Mesodermal cell (in vitro differentiated cells): ENCODE data around the gene LGALS7B.
"Not testable (repeated sequence)": the region's sequence is repeated elsewhere in the genome, so short reads cannot be mapped to it uniquely, and the experiment has no call there.

Experiments
- H3K27ac ChIP-seq: 2 replicates; pipeline ENCODE4 v1.7.0; 2013; ENCODE audit warnings: mild to moderate bottlenecking, low read depth, low read length, moderate library complexity; ENCODE audit not compliant: severe bottlenecking
- H3K36me3 ChIP-seq: 2 replicates; pipeline ENCODE4 v1.7.1; 2013; ENCODE audit warnings: mild to moderate bottlenecking, low read length, moderate library complexity; ENCODE audit not compliant: control insufficient read depth, insufficient read depth
- H3K4me1 ChIP-seq: one replicate; pipeline ENCODE4 v1.7.1; 2013; ENCODE audit warnings: mild to moderate bottlenecking, low read length; ENCODE audit not compliant: insufficient read depth, control insufficient read depth, poor library complexity, severe bottlenecking
- H3K4me3 ChIP-seq: 2 replicates; pipeline ENCODE4 v1.7.0; 2013; ENCODE audit warnings: low read length, control low read depth, mild to moderate bottlenecking; ENCODE audit not compliant: insufficient read depth, poor library complexity, severe bottlenecking; ENCODE audit errors: extremely low read depth
- H3K9me3 ChIP-seq: 2 replicates; pipeline ENCODE4 v1.7.1; 2013; ENCODE audit warnings: mild to moderate bottlenecking, low read length, moderate library complexity; ENCODE audit not compliant: control insufficient read depth
- WGBS, 2 experiments: methylation state at CpG; one replicate each; pipeline ENCODE4 v1.1.5; 2013; ENCODE audit warnings: missing lambda C conversion rate in 2 of 2; ENCODE audit not compliant: insufficient coverage in 2 of 2; 5-methylcytosine and 5-hydroxymethylcytosine counted together

LGALS7B gene

GRCh38 chr19:38785187-38785699, 3.8 kb upstream of the LGALS7B start:
- Histone ChIP-seq H3K36me3 (no peaks in the 10 kb centered on the region), H3K4me1 (no peaks in the 10 kb centered on the region), H3K4me3 (no peak overlapping the region), H3K27ac (no peak overlapping the region), H3K9me3 (no peaks in the 10 kb centered on the region)
- WGBS, 2 experiments: 94 to 95% methylated on average over 6 to 7 of the region's 7 CpGs

GRCh38 chr19:38786061-38786460, 2.9 kb upstream of the LGALS7B start:
- H3K36me3 ChIP-seq, H3K4me3 ChIP-seq, H3K9me3 ChIP-seq, H3K27ac ChIP-seq, H3K4me1 ChIP-seq: not testable (repeated sequence)
- WGBS, 2 experiments: 100% methylated on average over 1 of the region's 3 CpGs; no CpG with 5 or more reads in 1 of the 2 experiments

- WGBS, 2 experiments: 90 to 95% methylated on average over 9 of the region's 11 CpGs
- Histone ChIP-seq H3K4me1 (no peaks in the 10 kb centered on the region), H3K27ac (no peak overlapping the region), H3K4me3 (no peak overlapping the region), H3K9me3 (no peaks in the 10 kb centered on the region), H3K36me3 (no peaks in the 10 kb centered on the region)
Measured at GRCh38 chr19:38786572-38787265, 2.3 kb upstream of the LGALS7B start.

- 90 to 94% methylated on average over 3 to 4 of the region's 49 CpGs for WGBS, 2 experiments
- not testable (repeated sequence) for H3K4me3 ChIP-seq, H3K36me3 ChIP-seq, H3K9me3 ChIP-seq, H3K4me1 ChIP-seq, H3K27ac ChIP-seq
Measured at GRCh38 chr19:38790507-38791403, 1.8 kb downstream of the LGALS7B start.

GRCh38 chr19:38791451-38792064, 2.6 kb downstream of the LGALS7B start:
- H3K4me1 ChIP-seq, H3K27ac ChIP-seq, H3K4me3 ChIP-seq, H3K36me3 ChIP-seq, H3K9me3 ChIP-seq: not testable (repeated sequence)
- WGBS, 2 experiments: no CpG with 5 or more reads among the region's 40 CpGs

GRCh38 chr19:38792250-38793111, 3.5 kb downstream of the LGALS7B start:
- peaks cover 8% of the 10 kb centered on the region for H3K4me1 ChIP-seq
- WGBS, 2 experiments: 94 to 96% methylated on average over 50 to 61 of the region's 71 CpGs
- H3K4me3 ChIP-seq: no peak overlapping the region
- H3K9me3 ChIP-seq: no peaks in the 10 kb centered on the region
- no peak overlapping the region for H3K27ac ChIP-seq
- no peaks in the 10 kb centered on the region for H3K36me3 ChIP-seq

GRCh38 chr19:38793177-38793576, 4.2 kb downstream of the LGALS7B start:
- 91 to 100% methylated on average over 5 of the region's 8 CpGs for WGBS, 2 experiments
- no peaks in the 10 kb centered on the region for H3K9me3 ChIP-seq
- H3K4me3 ChIP-seq: no peak overlapping the region
- H3K27ac ChIP-seq: no peak overlapping the region
- no peaks in the 10 kb centered on the region for H3K36me3 ChIP-seq
- H3K4me1 ChIP-seq: peaks cover 8% of the 10 kb centered on the region

- H3K27ac ChIP-seq: no peak overlapping the region
- no peaks in the 10 kb centered on the region for H3K36me3 ChIP-seq
- H3K9me3 ChIP-seq: no peaks in the 10 kb centered on the region
- H3K4me3 ChIP-seq: no peak overlapping the region
- 93 to 100% methylated on average over 2 to 4 of the region's 5 CpGs for WGBS, 2 experiments
- peaks cover 8% of the 10 kb centered on the region for H3K4me1 ChIP-seq
Measured at GRCh38 chr19:38793671-38794070, 4.7 kb downstream of the LGALS7B start.

- no peaks in the 10 kb centered on the region for H3K9me3 ChIP-seq
- no peak overlapping the region for H3K4me3 ChIP-seq
- H3K27ac ChIP-seq: no peak overlapping the region
- no peaks in the 10 kb centered on the region for H3K36me3 ChIP-seq
- H3K4me1 ChIP-seq: peaks cover 8% of the 10 kb centered on the region
- WGBS, 2 experiments: 90 to 92% methylated on average over 3 of the region's 4 CpGs
Measured at GRCh38 chr19:38795549-38795948, 6.5 kb downstream of the LGALS7B start.

GRCh38 chr19:38796154-38796553, 7.2 kb downstream of the LGALS7B start:
- Histone ChIP-seq H3K9me3 (no peaks in the 10 kb centered on the region), H3K36me3 (no peaks in the 10 kb centered on the region), H3K27ac (no peak overlapping the region), H3K4me3 (no peak overlapping the region), H3K4me1 (peaks cover 8% of the 10 kb centered on the region)
- no CpG with 5 or more reads among the region's 2 CpGs for WGBS, 2 experiments
